K562 (cell line): ENCODE results near the gene INPP4B. TPM values are rescaled to one million over a fixed set of nuclear protein-coding genes. Genes with fewer than 3 reads are reported as not detected.

Source experiments
- ATAC-seq: fragments of 200-7000 bp; cut with Tn5 transposase; 3 replicates; pipeline ENCODE4 v1.9.1; 2020; ENCODE audit warnings: moderate library complexity
- BruUV-seq: library from RNA; stranded (reverse); fragments of 400-500 nt; replicated peaks from 2 replicates; lab custom pipeline; 2021; lab: Mats Ljungman, UMichigan
- CTCF ChIA-PET: fragments of 300-600 bp; formaldehyde crosslinking; extraction: SDS; loops from one replicate; lab custom pipeline; 2021; ENCODE audit warnings: low intra/inter-chr PET ratio; lab: Yijun Ruan, JAX
- POLR2A ChIA-PET: fragments of 300-600, 350-650 bp; sonication (Branson Sonifier 250); formaldehyde crosslinking; extraction: SDS; loops from one replicate; lab custom pipeline; 2021; ENCODE audit warnings: antibody characterized with exemption, inconsistent platforms; lab: Yijun Ruan, JAX
- DNase-seq, 4 experiments: peaks; one replicate each; pipeline versions ENCODE4 v3.0.0 to v3.0.0-alpha.2; 2011 to 2018; ENCODE audit warnings: low spot score in 3 of 4, mixed read lengths in 3 of 4; ENCODE audit errors: extremely low read depth in 1 of 4
- FAIRE-seq: peaks from 2 replicates; lab custom pipeline; 2011; peaks lifted over from hg19 to GRCh38; lab: Jason Lieb, UNC
- H2AFZ ChIP-seq: 2 replicates; pipeline ENCODE4 v1.6.0; 2011; ENCODE audit warnings: low read depth, low read length, control low read depth, inconsistent platforms
- H3K27ac ChIP-seq: fragments of 200-600 bp; 3 replicates; pipeline ENCODE4 v1.8.0; 2011; ENCODE audit warnings: low read depth, mild to moderate bottlenecking, control low read depth, inconsistent platforms, low read length, moderate library complexity, mixed read lengths; ENCODE audit errors: extremely low read depth
- H3K27me3 ChIP-seq, 2 experiments: fragments of 300-600 bp in 1 of 2; 2 replicates in 1 of 2; 3 replicates in 1 of 2; pipeline versions ENCODE4 v1.6.0 to v1.8.0; 2011; ENCODE audit warnings: inconsistent platforms in 2 of 2, low read length in 2 of 2, mild to moderate bottlenecking in 1 of 2, mixed read lengths in 1 of 2, moderate library complexity in 1 of 2; ENCODE audit not compliant: control insufficient read depth in 2 of 2, insufficient read depth in 2 of 2
- H3K36me3 ChIP-seq: fragments of 300-600 bp; 3 replicates; pipeline ENCODE4 v1.8.0; 2011; ENCODE audit warnings: mild to moderate bottlenecking, low read length, inconsistent platforms; ENCODE audit not compliant: control insufficient read depth, insufficient read depth
- H3K4me1 ChIP-seq, 2 experiments: fragments of 200-600 bp in 1 of 2; replicated peaks in 1 of 2; 2 replicates in 1 of 2; 3 replicates in 1 of 2; pipeline versions ENCODE4 v1.5.1 to v1.8.0; 2011; ENCODE audit warnings: inconsistent platforms in 2 of 2, low read length in 2 of 2, mild to moderate bottlenecking in 1 of 2, mixed read lengths in 1 of 2, moderate library complexity in 1 of 2; ENCODE audit not compliant: control insufficient read depth in 2 of 2, insufficient read depth in 2 of 2
- H3K4me2 ChIP-seq: 2 replicates; pipeline ENCODE4 v1.6.1; 2011; ENCODE audit warnings: low read length, control low read depth, inconsistent platforms, mixed read lengths; ENCODE audit not compliant: insufficient read depth
- H3K4me3 ChIP-seq: fragments of 200-600 bp; sonication (generic), shearing (Covaris generic); 2 replicates; pipeline ENCODE4 v1.5.1; 2016; ENCODE audit warnings: control low read depth, inconsistent platforms
- H3K79me2 ChIP-seq: fragments of 200-600 bp; 3 replicates; pipeline ENCODE4 v1.8.0; 2011; ENCODE audit warnings: low read length, inconsistent platforms; ENCODE audit not compliant: control insufficient read depth, insufficient read depth
- H3K9ac ChIP-seq, 2 experiments: 2 replicates each; pipeline versions ENCODE4 v1.6.0 to v1.6.1; 2011; ENCODE audit warnings: low read depth in 2 of 2, low read length in 2 of 2, control low read depth in 1 of 2, inconsistent platforms in 1 of 2, mild to moderate bottlenecking in 1 of 2, mixed read lengths in 1 of 2; ENCODE audit not compliant: insufficient read depth in 1 of 2
- H3K9me1 ChIP-seq: one replicate; pipeline ENCODE4 v1.6.0; 2011; ENCODE audit warnings: inconsistent platforms, mild to moderate bottlenecking, low read length, moderate library complexity; ENCODE audit not compliant: control insufficient read depth, insufficient read depth
- H3K9me3 ChIP-seq: replicated peaks from 2 replicates; pipeline ENCODE4 v1.5.1; 2011; ENCODE audit warnings: low read depth, low read length, inconsistent platforms; ENCODE audit not compliant: control insufficient read depth, insufficient read depth
- H4K20me1 ChIP-seq: replicated peaks from 2 replicates; pipeline ENCODE4 v1.6.1; 2011; ENCODE audit warnings: low read length, inconsistent platforms, mixed read lengths; ENCODE audit not compliant: control insufficient read depth, insufficient read depth
- BCOR ChIP-seq: fragments of 450-650 bp; IDR thresholded peaks from 2 replicates; pipeline ENCODE4 v1.6.1; 2016
- POLR2G ChIP-seq: fragments of 200-400 bp; formaldehyde crosslinking; IDR thresholded peaks from 2 replicates; pipeline ENCODE4 v1.6.1; 2017; ENCODE audit warnings: low read depth, mild to moderate bottlenecking, antibody characterized with exemption, low read length, moderate library complexity
- XRCC4 ChIP-seq: IDR thresholded peaks from one replicate; pipeline ENCODE4 v1.6.1; 2011; ENCODE audit not compliant: insufficient read depth, insufficient read length; ENCODE audit errors: extremely low read depth
- ZBED1 ChIP-seq: IDR thresholded peaks from 2 replicates; pipeline ENCODE4 v1.6.1; 2014
- ZNF263 ChIP-seq: sonication (generic); formaldehyde crosslinking; IDR thresholded peaks from 2 replicates; pipeline ENCODE4 v1.8.0; 2022; ENCODE audit warnings: mild to moderate bottlenecking, missing genetic modification reagents, borderline replicate concordance
- WGBS: fragments of 100-300 bp; shearing (Covaris generic); methylation state at CpG from one replicate; pipeline ENCODE4 v1.1.6; 2016; ENCODE audit warnings: low coverage, mixed read lengths; ENCODE audit not compliant: insufficient coverage; ENCODE audit errors: missing lambda C conversion rate; 5-methylcytosine and 5-hydroxymethylcytosine counted together
- in situ Hi-C: fragments of 300-500 bp; cut with MboI; formaldehyde crosslinking; loops from 4 replicates; pipeline ENCODE4 v1.15.0; 2018; ENCODE audit warnings: inconsistent platforms, mixed read lengths
- intact Hi-C: fragments of 100-400 bp; cut with micrococcal nuclease; formaldehyde crosslinking; loops from 2 replicates; pipeline ENCODE4 v1.14.2; 2022
- polyA plus RNA-seq, 8 experiments: library from polyadenylated mRNA; depleted of rRNA in 4 of 8; stranded (reverse) in 5 of 8; unstranded in 3 of 8; fragments of >200 nt; fragmentation: Nextera tagmentation in 2 of 8; fragmentation: Illumina TruSeq in 1 of 8; extraction: Ambion mirVana in 2 of 8; extraction: Trizol in 1 of 8; gene quantifications; 2 replicates each; pipeline versions ENCODE4 v1.2.1 to v1.2.3, GENCODE V29; 2011 to 2014; ENCODE audit warnings: inconsistent platforms in 1 of 8, missing spikeins in 1 of 8
- total RNA-seq, 7 experiments: library from RNA; depleted of rRNA in 6 of 7; stranded (reverse); fragments of >200 nt in 6 of 7; fragmentation: Illumina TruSeq in 2 of 7; extraction: Trizol in 2 of 7; gene quantifications; 2 replicates each; pipeline versions ENCODE4 v1.2.1 to v1.2.3, GENCODE V29; 2011 to 2021; ENCODE audit warnings: low replicate concordance in 1 of 7
- TF ChIP-seq, protein P1 (sequence below): sonication (generic); formaldehyde crosslinking; IDR thresholded peaks from 2 replicates; pipeline ENCODE4 v1.8.1; 2023; ENCODE audit warnings: mild to moderate bottlenecking, missing genetic modification reagents

INPP4B gene
- total and polyA plus RNA-seq, 9 of the 15 experiments (the other 6 are each of a cell fraction or from before 2014, with no cell fraction given) = 0.04 to 0.11 TPM; not detected in 7

DNA sequence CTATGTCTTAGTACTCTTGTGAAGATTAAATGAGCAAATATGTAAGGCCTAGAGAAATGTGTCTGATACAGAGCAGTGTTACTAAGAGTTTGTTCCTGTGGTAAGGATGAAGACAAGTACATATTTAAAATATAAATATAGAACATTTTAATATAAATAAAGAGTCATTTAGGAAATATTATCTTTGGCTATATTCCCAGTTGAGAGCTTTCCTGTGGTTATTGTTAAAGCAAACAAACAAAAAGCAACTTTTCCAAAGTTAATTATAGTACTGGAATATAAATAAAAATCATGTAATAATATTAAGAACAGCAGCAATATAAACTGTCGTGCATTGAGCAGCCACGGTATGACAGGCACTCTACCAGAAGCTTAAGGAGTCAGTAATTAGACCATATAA, 472.5 kb downstream of the INPP4B start:
- 0% methylated on average over 2 of the region's 2 CpGs for WGBS
- H3K27me3 ChIP-seq = no peaks in the 10 kb centered on the region
- H2AFZ ChIP-seq = no peak overlapping the region
- TF ChIP-seq XRCC4 = no peak
- TF ChIP-seq, protein P1, sequence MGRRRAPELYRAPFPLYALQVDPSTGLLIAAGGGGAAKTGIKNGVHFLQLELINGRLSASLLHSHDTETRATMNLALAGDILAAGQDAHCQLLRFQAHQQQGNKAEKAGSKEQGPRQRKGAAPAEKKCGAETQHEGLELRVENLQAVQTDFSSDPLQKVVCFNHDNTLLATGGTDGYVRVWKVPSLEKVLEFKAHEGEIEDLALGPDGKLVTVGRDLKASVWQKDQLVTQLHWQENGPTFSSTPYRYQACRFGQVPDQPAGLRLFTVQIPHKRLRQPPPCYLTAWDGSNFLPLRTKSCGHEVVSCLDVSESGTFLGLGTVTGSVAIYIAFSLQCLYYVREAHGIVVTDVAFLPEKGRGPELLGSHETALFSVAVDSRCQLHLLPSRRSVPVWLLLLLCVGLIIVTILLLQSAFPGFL (CRISPR knock-in tag) = no peak
- TF ChIP-seq ZBED1 = no peak
- no peak for TF ChIP-seq POLR2G
- TF ChIP-seq ZNF263 (CRISPR knock-in tag) = no peak
- TF ChIP-seq BCOR = no peak
- H4K20me1 ChIP-seq = no peaks in the 10 kb centered on the region
- POLR2A ChIA-PET = no interaction called here
- no peaks in the 10 kb centered on the region for H3K36me3 ChIP-seq
- no peaks in the 10 kb centered on the region for H3K79me2 ChIP-seq
- no peak overlapping the region for H3K4me3 ChIP-seq
- no peak for ATAC-seq
- DNase-seq = no peak
- no TSS peak for BruUV-seq
- H3K4me1 ChIP-seq = no peaks in the 10 kb centered on the region
- in situ Hi-C loops = no loop called here
- no peak overlapping the region for H3K27ac ChIP-seq
- H3K9me3 ChIP-seq = 0 out of 2 replicates have a peak, but pooled peaks cover 2% of the 10 kb centered on the region
- CTCF ChIA-PET = no interaction called here
- intact Hi-C loops = no loop called here
- FAIRE-seq = no peak
- H3K9me1 ChIP-seq = no peaks in the 10 kb centered on the region
- H3K4me2 ChIP-seq = no peak overlapping the region
- H3K9ac ChIP-seq = no peak overlapping the region
